ENCODE data around the gene SFTPD. TPM values are rescaled to one million over a fixed set of nuclear protein-coding genes. Genes with fewer than 3 reads are reported as not detected.

SFTPD gene
- total RNA-seq, 4 donors from 2014 or later = 0.58 to 0.97 TPM; not detected in 2

DNA sequence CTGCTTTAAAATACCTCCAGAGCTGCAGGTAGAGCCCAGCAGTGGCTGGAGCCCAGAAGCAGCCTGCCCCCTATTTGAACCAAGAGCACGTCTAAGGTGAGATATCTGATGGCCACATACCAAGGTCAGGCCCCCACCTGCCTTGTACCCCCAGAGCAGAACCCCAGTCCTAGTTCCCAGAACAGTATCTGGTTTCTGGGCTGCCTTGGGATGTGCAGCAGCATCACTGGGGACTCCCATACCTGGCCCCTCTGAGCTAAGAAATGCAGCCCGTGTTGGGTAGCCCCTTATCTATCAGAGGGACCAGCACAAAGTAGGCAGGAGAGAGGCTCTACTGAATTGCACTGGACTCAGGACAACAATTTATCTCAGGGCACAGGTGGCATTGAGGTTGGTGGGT is 8.9 kb downstream of the SFTPD start:
- no peak overlapping the region for H3K4me3 ChIP-seq
- no peaks in the 10 kb centered on the region for H3K36me3 ChIP-seq
- no peak for TF ChIP-seq POLR2A (IDR thresholded peaks at IDR 0.05)
- TF ChIP-seq, protein P1, sequence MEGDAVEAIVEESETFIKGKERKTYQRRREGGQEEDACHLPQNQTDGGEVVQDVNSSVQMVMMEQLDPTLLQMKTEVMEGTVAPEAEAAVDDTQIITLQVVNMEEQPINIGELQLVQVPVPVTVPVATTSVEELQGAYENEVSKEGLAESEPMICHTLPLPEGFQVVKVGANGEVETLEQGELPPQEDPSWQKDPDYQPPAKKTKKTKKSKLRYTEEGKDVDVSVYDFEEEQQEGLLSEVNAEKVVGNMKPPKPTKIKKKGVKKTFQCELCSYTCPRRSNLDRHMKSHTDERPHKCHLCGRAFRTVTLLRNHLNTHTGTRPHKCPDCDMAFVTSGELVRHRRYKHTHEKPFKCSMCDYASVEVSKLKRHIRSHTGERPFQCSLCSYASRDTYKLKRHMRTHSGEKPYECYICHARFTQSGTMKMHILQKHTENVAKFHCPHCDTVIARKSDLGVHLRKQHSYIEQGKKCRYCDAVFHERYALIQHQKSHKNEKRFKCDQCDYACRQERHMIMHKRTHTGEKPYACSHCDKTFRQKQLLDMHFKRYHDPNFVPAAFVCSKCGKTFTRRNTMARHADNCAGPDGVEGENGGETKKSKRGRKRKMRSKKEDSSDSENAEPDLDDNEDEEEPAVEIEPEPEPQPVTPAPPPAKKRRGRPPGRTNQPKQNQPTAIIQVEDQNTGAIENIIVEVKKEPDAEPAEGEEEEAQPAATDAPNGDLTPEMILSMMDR (IDR thresholded peaks at IDR 0.05) = no peak
- H3K4me1 ChIP-seq = no peaks in the 10 kb centered on the region
- DNase-seq = no peak
- intact Hi-C loops (cut with DNase I; ENCODE audit: low total_unique reads) = no loop called here
- no peak overlapping the region for H3K27ac ChIP-seq
- H3K27me3 ChIP-seq = no peaks in the 10 kb centered on the region
- H3K9me3 ChIP-seq = no peaks in the 10 kb centered on the region

- Histone ChIP-seq H3K4me1 (no peaks in the 10 kb centered on the region), H3K27me3 (no peaks in the 10 kb centered on the region), H3K36me3 (no peaks in the 10 kb centered on the region), H3K27ac (no peak overlapping the region), H3K4me3 (no peak overlapping the region), H3K9me3 (no peaks in the 10 kb centered on the region)
- TF ChIP-seq, protein P1 (IDR thresholded peaks at IDR 0.05) = no peak
- no peak for TF ChIP-seq POLR2A (IDR thresholded peaks at IDR 0.05)
- DNase-seq = no peak
- intact Hi-C loops (cut with DNase I; ENCODE audit: low total_unique reads) = no loop called here
Observed at GRCh38 chr10:79938728-79939406, 10.0 kb downstream of the SFTPD start.

- no peak overlapping the region for H3K27ac ChIP-seq
- no peaks in the 10 kb centered on the region for H3K4me1 ChIP-seq
- H3K36me3 ChIP-seq = no peaks in the 10 kb centered on the region
- H3K4me3 ChIP-seq = no peak overlapping the region
- no peaks in the 10 kb centered on the region for H3K9me3 ChIP-seq
- intact Hi-C loops (cut with DNase I; ENCODE audit: low total_unique reads) = no loop called here
- DNase-seq = no peak
- TF ChIP-seq, protein P1 (IDR thresholded peaks at IDR 0.05) = no peak
- no peak for TF ChIP-seq POLR2A (IDR thresholded peaks at IDR 0.05)
- no peaks in the 10 kb centered on the region for H3K27me3 ChIP-seq
Observed at GRCh38 chr10:79937701-79938151, 11.2 kb downstream of the SFTPD start.

GRCh38 chr10:79936625-79937615 is 12.0 kb downstream of the SFTPD start:
- Histone ChIP-seq H3K4me3 (no peak overlapping the region), H3K9me3 (no peaks in the 10 kb centered on the region), H3K4me1 (no peaks in the 10 kb centered on the region), H3K27me3 (no peaks in the 10 kb centered on the region), H3K27ac (no peak overlapping the region), H3K36me3 (no peaks in the 10 kb centered on the region)
- intact Hi-C loops (cut with DNase I; ENCODE audit: low total_unique reads) = no loop called here
- TF ChIP-seq, protein P1 (IDR thresholded peaks at IDR 0.05) = no peak
- no peak for TF ChIP-seq POLR2A (IDR thresholded peaks at IDR 0.05)
- no peak for DNase-seq

DNA sequence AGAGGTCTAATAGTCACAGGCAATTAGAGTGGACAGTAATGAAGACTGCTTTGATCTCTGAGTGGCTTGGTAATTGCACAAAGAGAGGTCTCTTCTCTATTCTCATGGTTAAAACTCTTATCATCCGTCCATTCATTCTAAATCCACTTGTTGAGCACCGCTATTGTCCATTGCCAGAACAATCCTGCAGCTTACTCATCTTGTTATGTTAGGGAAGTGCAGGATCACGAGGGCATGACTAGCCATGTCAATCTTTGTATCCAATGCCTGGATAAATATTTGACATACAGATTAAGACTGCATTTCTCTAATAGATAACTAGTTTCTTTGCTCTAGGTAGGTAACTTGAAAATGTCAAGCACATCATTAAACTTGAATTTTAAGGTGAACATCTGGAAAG is 14.9 kb downstream of the SFTPD start:
- Histone ChIP-seq H3K27ac (no peak overlapping the region), H3K9me3 (no peaks in the 10 kb centered on the region), H3K4me3 (no peak overlapping the region), H3K36me3 (no peaks in the 10 kb centered on the region), H3K4me1 (no peaks in the 10 kb centered on the region), H3K27me3 (no peaks in the 10 kb centered on the region)
- TF ChIP-seq, protein P1 (IDR thresholded peaks at IDR 0.05) = no peak
- no peak for TF ChIP-seq POLR2A (IDR thresholded peaks at IDR 0.05)
- intact Hi-C loops (cut with DNase I; ENCODE audit: low total_unique reads) = no loop called here
- DNase-seq = no peak
